Peyer's patch (tissue), 4 donors: Measurements from ENCODE around the gene PHF21B.

Experiments used
- CTCF ChIP-seq, 6 experiments: fragments of 450-650 bp in 4 of 6; fragments of 200-600 bp in 2 of 6; sonication (generic) in 1 of 6; IDR thresholded peaks; one replicate each; pipeline ENCODE4 v1.5.1; 2017 to 2019; ENCODE audit warnings: antibody characterized with exemption in 6 of 6, mild to moderate bottlenecking in 3 of 6, moderate library complexity in 1 of 6
- POLR2A ChIP-seq, 2 donors: fragments of 450-650 bp; IDR thresholded peaks; one replicate each; pipeline ENCODE4 v1.5.1; 2017; ENCODE audit warnings: antibody characterized with exemption in 2 of 2, mild to moderate bottlenecking in 2 of 2, moderate library complexity in 2 of 2

DNA sequence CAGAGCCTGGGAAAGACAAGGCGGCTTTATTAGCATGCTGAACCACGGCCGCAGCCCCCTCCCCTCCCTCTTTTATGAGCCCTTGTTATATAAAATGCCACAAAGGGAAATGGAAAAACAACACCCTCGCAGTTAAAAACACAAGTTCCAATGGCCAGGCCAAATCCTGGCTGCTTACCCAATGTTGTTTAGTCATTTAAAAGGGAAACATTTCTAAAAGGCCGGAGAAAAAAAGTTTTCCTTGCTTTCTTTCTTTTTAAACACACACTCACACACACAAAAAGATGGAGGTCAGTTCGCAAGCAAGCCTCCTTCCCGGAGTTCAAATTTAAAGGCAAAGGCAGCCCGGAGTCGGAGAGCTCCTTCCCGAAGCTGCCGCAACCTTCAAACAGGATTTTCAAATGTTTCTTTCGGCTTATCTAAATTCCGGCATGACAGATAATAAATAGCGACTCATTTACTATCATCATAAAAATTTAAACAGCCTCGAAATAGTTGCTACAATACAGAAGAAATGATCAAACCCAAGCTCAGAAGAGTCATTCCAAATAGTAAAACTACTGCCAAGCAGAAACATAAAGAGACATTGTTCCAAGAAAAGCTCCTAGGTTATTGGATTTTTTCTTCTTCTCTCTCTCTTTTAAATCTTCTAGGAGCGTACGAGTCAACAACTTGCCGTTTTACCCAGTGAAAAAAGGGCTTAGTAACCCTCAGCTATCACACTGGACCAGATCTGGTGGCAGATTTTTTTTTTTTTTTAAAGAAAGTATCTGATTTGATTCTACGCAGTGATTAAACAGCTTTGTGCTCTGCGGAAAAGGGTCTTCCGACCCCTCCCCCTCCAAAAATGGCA is 3.5 kb downstream of the PHF21B start:
- TF ChIP-seq CTCF (IDR thresholded peaks at IDR 0.05) (no peak), POLR2A (IDR thresholded peaks at IDR 0.05) (no peak)
